HG02840 (cell line): Measurements from ENCODE around the gene KRTCAP2.

Experiments used
- ATAC-seq: cut with Tn5 transposase; IDR thresholded peaks from one replicate; pipeline ENCODE4 v1.9.1; 2021; ENCODE audit warnings: mild to moderate bottlenecking, moderate library complexity, moderate number of reproducible peaks; ENCODE audit not compliant: unreplicated experiment, low FRiP score

Gene KRTCAP2

DNA sequence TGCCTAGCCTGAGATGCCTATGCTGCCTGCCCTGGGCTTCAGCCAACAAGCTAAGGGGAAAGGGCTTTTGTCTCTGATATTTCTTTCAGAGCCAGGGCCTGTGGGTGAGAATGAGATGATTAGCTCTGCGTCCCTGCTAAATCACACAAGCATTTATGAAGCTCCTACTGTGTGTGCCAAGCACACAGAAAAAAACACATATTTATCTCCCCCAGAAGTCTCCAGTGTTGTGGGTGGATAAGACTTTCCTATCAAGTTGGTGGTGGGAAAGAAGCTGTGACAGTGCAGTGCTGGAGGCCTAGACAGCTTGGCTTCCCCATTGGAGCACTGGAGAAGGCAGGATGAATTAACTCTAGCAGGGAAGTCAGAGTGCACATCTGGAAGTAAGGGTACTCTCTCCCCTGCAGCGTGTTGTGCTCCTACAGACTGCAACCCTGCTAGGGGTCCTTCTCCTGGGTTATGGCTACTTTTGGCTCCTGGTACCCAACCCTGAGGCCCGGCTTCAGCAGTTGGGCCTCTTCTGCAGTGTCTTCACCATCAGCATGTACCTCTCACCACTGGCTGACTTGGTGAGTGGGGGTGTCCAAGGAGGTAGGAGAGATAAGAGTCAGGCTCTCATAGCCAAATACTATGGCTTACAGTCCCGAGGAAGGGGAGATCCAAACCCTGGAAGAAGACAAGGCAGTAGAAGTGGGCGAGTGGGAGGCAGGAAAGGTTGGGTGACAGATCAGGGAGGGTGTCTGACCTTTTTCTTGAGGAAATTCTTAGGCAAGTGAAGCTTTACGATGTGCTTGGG, 35.8 kb downstream of the KRTCAP2 start:
- no peak for ATAC-seq

DNA sequence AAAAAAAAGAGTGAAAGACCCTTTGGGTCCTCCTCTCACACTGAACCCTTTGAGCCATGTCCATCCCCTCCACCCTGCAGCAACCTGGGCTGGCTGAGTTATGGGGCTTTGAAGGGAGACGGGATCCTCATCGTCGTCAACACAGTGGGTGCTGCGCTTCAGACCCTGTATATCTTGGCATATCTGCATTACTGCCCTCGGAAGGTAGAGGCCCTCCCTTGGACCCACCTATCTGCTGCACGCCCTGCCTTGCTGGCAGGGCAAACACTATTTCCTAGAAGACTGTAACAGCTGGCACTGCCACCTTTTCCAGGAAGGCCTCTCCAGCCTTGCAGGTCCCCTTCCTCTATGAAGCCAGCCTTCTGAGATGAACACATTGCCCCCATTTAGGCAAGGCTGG, 36.4 kb downstream of the KRTCAP2 start:
- ATAC-seq: no peak

DNA sequence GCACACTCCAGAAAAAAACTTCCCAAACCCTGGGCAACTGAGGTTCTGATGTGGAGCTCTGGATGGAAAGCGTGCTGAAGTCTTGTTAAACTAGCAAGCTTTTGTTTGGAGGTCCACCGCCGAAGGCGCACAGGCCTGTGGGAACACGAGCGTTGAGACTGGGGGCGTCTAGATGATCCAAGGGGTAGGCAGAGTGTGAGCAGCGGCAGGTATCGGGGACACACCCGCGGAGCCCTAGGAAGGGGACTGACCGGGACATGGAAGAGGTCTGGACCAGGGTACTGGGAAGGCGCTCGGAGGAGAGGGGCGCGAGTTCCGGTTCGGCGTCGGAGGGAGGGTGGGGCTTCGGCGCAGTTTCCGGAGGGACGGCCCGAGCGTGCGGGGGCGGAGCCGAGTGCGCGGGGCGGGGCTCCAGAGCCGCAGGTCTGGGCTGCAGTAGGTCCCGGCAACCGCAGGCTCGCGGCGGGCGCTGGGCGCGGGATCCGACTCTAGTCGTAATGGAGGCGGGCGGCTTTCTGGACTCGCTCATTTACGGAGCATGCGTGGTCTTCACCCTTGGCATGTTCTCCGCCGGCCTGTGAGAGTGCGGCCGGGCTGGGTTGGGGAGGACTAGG, 37.6 kb downstream of the KRTCAP2 start, which contains the start of gene SLC50A1:
TSS of gene SLC50A1 (plus strand) at position 438 of the 614 bp plus-strand sequence. CDS start at position 498, 60 bp downstream.
- peak; percentile 66 for ATAC-seq

DNA sequence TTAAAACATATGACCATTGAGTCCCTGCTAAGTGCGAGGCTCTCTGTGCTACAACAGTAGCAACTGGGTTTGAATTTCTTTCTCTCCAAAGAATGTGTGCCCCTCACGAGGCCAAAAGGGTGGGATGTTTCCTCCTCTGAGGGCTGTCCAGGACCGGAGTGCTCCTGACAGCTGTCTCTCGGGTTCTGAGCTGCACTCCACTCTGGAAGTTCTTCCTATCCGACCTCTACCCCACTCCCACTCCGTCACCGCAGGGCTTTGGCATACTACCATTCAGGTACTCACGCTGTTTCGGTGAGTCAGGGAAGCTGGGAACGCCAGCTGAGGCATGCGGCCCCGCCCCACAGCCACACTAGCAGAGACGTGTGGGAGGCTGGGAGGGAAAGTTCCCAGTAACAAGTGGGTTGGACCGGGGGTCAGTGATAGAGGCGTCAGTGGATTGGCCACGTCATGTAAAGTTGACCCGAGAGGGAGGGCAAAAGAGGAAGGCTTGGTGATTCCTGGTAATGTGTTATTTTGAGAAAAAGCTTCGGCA, 38.2 kb downstream of the KRTCAP2 start:
- no peak for ATAC-seq

DNA sequence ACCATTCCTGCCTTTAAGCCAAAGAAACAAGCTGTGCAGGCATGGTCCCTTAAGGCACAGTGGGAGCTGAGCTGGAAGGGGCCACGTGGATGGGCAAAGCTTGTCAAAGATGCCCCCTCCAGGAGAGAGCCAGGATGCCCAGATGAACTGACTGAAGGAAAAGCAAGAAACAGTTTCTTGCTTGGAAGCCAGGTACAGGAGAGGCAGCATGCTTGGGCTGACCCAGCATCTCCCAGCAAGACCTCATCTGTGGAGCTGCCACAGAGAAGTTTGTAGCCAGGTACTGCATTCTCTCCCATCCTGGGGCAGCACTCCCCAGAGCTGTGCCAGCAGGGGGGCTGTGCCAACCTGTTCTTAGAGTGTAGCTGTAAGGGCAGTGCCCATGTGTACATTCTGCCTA, 38.8 kb downstream of the KRTCAP2 start:
- ATAC-seq: no peak

DNA sequence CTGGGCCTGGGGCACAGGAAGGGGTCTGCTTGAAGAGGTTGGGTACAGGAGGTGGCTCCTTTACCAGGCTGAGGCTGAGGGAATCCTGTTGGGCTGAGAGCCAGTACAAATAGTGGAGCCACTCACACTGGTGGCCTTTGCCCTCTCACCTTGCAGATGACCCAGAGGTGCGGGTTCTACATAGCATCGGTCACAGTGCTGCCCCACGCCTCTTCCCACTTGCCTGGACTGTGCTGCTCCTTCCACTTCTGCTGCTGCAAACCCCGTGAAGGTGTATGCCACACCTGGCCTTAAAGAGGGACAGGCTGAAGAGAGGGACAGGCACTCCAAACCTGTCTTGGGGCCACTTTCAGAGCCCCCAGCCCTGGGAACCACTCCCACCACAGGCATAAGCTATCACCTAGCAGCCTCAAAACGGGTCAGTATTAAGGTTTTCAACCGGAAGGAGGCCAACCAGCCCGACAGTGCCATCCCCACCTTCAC, 39.3 kb downstream of the KRTCAP2 start:
- ATAC-seq: no peak

DNA sequence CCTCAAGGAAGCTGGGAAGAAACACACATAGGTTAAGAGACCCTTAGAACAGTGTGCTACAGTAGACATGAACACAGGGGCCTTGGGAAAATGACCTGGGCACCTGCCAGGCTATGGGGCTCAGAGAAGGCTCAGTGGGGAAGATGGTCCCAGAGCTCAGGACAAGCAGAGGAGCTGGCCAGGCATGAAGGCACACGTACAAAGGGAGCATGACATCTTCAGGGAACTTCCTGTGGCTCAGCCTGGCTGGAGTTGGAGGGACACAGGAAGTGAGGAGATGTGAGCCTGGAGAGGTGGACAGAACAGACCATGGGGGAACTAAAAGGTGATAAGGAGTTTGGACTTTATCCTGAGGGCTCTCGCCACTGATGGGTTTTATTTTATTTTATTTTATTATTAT, 41.2 kb downstream of the KRTCAP2 start:
- ATAC-seq: no peak

DNA sequence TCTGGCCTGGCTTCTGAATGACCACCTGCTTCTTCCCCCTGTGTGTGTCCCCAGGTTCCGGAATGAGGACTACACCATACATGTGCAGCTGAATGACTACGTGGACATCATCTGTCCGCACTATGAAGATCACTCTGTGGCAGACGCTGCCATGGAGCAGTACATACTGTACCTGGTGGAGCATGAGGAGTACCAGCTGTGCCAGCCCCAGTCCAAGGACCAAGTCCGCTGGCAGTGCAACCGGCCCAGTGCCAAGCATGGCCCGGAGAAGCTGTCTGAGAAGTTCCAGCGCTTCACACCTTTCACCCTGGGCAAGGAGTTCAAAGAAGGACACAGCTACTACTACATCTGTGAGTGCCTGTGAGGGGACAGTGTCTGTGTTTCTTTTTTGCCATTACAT, 41.8 kb downstream of the KRTCAP2 start:
- ATAC-seq: no peak

DNA sequence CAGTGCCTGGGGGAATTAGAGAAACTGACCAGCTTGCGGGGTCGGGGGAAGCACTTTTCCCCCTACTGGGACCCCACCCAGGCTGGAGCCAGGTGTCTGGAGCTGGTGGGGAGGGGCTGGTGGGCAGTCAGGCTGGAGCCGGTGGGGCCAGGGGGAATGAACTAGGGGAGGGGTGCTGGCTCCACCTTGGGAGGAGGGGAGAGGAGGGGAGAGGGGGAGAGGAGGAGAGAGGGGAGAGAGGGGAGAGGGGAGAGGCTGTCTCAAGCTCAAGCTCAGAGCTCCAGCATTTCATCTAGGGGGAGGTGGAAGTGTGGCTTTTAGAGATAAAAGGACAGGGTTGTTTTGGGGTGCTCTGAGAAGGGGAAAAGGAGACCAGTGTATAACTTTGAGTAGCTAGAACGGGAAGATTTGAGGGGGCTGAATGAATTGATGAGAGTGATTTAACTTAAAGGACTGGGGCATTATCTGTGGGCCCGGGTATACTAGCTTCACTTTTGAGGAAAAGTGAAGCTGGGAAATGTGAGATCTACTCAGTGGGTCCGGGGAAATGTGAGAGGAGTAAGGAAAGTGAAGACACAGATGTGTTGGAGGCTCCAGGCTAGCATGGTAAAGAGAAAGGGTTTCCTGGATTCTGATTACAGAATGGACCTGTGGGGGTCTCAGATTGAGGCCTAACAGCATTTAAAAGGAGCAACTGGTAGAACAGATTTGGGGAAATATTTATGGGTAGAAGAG, 42.7 kb downstream of the KRTCAP2 start:
- ATAC-seq: no peak

DNA sequence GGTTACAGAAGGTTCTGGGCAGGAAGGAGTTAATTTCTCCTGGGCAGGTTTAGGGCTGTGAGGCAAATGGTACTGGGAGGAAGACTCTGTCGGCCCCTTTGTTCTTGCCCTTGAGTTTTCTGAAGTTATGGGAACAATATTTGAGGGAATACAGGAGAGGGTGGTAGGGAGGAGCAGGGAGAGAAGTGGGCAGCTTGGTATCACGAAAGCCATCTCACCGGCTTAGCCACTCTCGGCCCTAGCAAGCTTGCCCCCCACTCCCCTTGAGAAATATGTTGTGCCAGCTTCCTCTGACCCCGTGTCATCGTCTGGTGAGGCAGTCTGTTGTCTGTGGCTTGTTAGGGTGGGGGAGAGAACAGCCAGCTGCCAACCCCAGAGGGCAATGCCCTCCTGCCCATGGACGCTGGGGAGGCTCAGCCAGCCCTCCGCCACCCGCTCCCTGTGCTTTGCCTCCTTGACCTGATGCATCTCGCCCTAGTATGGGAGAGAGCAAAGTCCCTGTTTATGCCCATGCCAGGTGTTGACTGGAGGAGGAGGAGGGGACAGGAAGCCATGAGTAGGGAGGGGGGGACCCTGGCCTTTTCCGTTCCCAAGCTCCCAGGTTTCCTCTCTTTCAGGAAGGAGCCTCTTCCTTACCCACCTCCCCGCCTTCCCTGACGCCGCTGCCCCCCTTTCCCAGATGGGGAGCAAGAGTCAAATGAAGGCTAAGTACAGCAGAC, 44.2 kb downstream of the KRTCAP2 start:
- no peak for ATAC-seq

DNA sequence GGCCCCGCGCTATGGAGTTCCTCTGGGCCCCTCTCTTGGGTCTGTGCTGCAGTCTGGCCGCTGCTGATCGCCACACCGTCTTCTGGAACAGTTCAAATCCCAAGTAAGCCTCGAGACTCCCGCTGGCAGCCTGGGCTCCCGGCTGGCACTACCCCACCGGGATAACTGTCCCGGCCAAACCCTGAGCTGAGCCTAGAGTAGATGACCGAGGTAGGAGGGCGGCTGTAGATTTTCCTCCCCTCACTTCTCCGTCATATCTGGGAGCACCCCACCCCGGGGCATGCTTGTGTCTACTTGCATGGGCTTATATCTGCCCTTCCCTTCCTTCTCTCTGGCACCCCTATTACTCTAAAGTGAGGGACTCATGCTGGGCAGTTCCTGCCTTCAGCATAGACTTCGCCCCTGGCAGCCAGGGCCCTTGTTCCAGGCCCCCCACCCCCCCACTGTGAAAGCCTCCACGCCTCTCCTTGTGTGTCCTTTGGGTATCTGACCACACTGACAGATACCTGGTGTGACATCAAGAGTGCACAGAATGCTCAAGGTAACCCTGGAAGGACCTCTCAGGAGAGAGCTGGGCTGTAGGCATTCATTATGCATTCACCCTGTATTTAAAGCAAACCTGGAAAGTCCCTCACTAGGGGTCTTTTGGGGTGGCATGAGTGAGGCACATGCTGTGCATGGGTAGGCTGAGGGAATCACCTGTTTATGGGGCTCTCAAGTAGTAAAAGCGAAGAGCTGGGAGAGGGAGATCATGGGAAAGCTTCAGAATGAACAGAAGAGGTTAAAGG, 44.9 kb downstream of the KRTCAP2 start:
- ATAC-seq: no peak

DNA sequence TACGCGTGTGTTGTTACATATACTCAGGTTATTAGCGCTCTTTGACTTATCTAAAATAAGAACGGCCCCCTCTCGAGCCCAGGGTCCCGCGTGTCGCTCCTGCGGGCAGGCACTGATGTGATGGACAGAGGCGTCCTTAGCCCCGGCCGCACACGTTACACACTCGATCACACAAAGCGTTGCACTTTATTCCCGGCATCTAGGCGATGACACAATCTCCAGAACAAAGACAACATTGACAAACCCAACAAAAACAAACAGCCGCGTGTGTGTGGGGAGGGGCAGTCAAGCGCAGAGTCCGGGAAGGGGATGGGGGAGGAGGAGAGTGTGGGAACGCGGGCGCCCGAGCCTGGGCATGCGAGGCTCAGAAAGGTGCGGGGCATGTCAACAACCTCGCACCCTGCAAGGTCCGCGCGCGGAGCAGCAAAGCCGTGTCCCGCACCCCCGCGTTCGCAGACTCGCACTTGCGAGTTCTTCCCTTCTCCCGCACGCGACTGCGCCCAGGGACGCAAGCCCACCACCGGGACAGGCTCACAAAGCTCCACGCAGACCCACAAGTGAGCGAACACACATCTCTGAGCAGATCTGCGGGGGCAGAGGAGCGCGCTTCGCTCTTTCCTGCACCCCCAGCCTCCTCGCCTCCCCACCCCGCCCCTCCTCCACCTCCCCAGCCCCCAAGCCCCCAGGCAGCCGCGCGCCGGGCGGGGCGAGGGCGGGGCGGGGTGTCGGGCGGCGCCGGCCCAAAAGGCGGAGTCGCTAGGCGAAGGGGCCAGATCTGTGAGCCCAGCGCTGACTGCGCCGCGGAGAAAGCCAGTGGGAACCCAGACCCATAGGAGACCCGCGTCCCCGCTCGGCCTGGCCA, 45.8 kb downstream of the KRTCAP2 start, which contains the start of gene EFNA1:
TSS of gene EFNA1 (plus strand) at position 772 of the 862 bp plus-strand sequence. CDS start 102 bp downstream, outside the sequence.
- no peak for ATAC-seq

DNA sequence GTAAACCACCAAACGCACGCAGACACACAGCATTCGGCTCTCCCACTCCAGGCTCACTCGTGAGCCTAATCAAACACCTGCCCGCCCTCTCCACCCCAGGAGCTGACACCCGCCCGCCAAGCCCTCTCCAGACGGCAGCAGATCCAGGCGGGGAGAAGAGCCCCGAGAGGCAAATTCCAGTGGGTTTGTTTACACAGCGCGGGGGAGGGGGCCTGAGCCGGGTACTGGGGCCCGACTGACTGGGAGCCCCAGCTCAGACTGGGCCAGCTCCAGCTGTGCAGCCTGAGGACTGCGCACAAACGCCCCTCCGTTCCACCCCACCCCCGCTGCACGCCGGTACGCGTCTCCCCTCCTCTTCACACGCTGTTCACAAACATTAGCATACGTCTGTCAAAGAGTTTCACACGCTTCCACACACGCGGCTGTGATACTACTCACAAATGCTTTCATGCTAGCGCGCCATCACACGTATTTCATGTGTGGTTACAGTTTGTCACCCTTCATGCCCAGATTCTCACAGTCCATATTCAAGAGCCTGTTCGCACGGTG, 46.5 kb downstream of the KRTCAP2 start:
- no peak for ATAC-seq

DNA sequence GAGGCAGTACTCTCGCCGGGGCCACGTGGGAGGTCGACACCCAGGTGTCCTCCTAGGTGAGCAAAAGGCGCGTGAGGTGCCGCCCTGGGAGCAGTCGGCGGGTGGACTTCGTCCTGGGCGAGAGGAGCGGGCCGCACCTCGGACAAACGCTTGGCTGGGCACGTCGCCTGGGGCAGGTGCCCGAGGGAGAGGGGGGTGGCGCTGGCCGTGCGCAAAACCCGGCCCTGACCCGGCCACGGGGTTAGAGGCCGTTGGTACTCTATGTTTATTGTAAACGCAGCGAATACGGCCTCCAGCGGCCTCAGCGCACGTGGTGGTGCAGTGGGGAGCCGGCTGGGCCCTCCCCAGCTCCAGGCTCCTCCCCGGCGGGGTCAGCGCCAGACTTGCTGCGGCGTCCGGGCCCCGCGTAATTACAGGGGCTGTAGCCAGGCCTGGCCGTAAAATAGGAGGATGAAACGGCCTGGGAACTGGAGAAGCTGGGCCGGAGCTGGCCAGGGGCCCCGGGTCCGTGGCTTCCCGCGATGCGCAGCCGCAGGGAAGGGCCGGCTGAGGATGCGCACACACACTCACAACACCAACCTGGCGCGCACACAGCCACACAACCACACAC, 47.1 kb downstream of the KRTCAP2 start:
- ATAC-seq: no peak

DNA sequence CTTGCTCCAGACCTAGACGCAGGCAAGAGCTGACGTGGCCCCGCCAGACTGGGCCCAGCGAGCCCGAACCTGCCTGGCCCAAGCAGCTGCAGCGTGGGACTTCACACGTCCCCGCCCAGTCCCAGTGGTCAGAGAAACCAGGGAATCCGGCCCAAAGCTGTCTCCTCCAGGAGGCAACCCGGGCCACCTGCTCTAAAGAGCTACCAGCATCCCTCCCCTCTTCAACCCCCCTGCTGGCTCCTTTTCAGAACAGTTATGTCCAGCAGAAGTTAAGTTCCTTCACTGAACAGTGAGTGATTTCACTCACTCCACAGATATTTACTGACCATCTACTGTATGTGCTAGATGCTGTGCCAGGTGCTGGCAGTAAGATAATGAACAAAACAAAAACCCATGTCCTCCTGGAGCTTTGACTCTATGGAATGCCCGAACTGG, 47.6 kb downstream of the KRTCAP2 start:
- ATAC-seq: no peak

DNA sequence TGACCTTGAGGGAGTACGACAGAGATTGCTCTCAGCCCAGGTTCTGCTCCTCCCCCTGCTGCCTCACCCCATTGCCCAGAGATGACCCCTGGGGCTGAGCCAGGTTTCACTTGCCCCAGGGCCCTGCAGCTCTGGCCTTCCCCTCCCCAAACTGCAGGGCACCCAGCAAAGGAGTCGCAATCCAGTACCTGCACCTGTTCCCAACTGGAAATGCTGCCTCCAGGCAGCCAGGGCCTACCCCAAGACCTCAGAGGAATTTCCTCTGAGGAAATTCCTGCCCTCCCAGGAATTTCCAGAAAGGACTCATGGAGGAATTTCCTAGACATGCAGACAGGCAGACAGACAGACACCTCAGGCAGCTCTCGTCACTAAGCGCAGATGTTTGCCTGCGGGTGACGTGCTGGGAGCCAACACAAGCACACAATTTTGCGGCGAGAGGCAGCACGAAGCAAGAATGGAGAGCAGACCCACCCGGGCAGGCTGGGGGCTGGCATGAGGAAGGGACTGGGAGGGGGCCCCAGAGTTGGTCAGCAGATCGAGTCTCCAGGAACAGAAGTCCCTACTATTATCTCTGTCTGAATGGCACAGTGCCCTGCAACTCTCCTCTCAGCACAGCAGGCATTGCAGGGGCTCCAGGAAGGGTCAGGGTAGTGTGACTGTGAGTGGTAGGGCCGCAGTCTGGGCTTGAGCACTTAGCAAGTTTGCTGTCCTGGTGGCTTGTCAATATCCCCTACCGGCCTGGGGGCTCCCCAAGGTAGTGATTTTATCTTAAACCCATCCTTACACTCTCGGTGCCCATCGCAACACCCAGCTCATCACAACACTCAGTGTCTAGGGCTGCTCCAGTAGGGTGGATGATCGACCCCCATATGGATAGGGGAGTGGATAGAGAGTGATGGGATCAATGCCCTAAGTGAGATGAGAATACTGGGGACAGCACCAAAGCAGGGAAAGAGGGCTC, 48.3 kb downstream of the KRTCAP2 start:
- no peak for ATAC-seq

DNA sequence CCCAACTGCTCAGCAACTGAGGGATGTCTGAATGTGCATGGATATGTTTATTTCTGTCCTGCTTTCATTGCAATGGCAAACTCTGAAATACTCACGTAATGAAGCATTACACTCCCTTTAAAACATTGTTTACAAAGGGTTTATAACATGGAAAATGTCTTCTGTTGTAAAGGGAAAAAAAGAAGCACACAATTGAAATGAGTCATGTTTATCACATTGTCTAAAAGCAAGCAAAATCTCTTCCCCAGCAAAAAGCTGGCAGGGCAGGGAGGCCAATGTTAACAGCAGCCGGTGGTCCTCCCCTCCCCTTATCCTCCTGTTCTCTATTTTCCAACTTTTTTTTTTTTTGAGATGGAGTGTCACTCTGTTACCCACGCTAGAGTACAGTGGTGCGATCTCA, 49.3 kb downstream of the KRTCAP2 start:
- ATAC-seq: no peak
